Measurements from ENCODE around the gene RAB43.
"Not testable (repeated sequence)": the region's sequence is repeated elsewhere in the genome, so short reads cannot be mapped to it uniquely, and the experiment has no call there.

The RAB43 gene

GRCh38 chr3:129095285-129095684 lies 26.3 kb downstream of the RAB43 start:
- no peak for DNase-seq (ENCODE audit: low spot score)

- not testable (repeated sequence) for DNase-seq (ENCODE audit: low spot score)
Measured at GRCh38 chr3:129088312-129088711, 33.3 kb downstream of the RAB43 start.

- DNase-seq (ENCODE audit: low spot score) = peak; percentile 47
Measured at GRCh38 chr3:129087904-129088303, 33.7 kb downstream of the RAB43 start.

GRCh38 chr3:129087138-129087702 lies 34.4 kb downstream of the RAB43 start:
- DNase-seq (ENCODE audit: low spot score) = no peak

- no peak for DNase-seq (ENCODE audit: low spot score)
Measured at GRCh38 chr3:129085818-129086217, 35.8 kb downstream of the RAB43 start.

- no peak for DNase-seq (ENCODE audit: low spot score)
Measured at GRCh38 chr3:129085165-129085715, 36.4 kb downstream of the RAB43 start.

- DNase-seq (ENCODE audit: low spot score) = no peak
Measured at GRCh38 chr3:129084501-129084900, 37.1 kb downstream of the RAB43 start.

- DNase-seq (ENCODE audit: low spot score) = no peak
Measured at GRCh38 chr3:129082026-129082425, 39.6 kb downstream of the RAB43 start.

- DNase-seq (ENCODE audit: low spot score) = no peak
Measured at GRCh38 chr3:129081503-129081902, 40.1 kb downstream of the RAB43 start.

GRCh38 chr3:129078510-129078909 lies 43.1 kb downstream of the RAB43 start:
- DNase-seq (ENCODE audit: low spot score) = no peak

- DNase-seq (ENCODE audit: low spot score) = no peak
Measured at GRCh38 chr3:129077222-129077621, 44.4 kb downstream of the RAB43 start.

- DNase-seq (ENCODE audit: low spot score) = no peak
Measured at GRCh38 chr3:129070086-129070885, 51.3 kb downstream of the RAB43 start.

GRCh38 chr3:129069313-129070085 lies 52.1 kb downstream of the RAB43 start:
- DNase-seq (ENCODE audit: low spot score) = not testable (repeated sequence)

- DNase-seq (ENCODE audit: low spot score) = no peak
Measured at GRCh38 chr3:129068291-129068886, 53.2 kb downstream of the RAB43 start.

- peak; percentile 67 for DNase-seq (ENCODE audit: low spot score)
Measured at GRCh38 chr3:129067719-129068118, 53.9 kb downstream of the RAB43 start.

GRCh38 chr3:129065720-129066073 lies 55.9 kb downstream of the RAB43 start:
- peak; percentile 84 for DNase-seq (ENCODE audit: low spot score)

GRCh38 chr3:129065016-129065719 lies 56.4 kb downstream of the RAB43 start:
- no peak for DNase-seq (ENCODE audit: low spot score)

GRCh38 chr3:129063841-129064482 lies 57.6 kb downstream of the RAB43 start:
- DNase-seq (ENCODE audit: low spot score) = no peak

- no peak for DNase-seq (ENCODE audit: low spot score)
Measured at GRCh38 chr3:129063091-129063640, 58.4 kb downstream of the RAB43 start.

GRCh38 chr3:129061888-129062834 lies 59.4 kb downstream of the RAB43 start:
- DNase-seq (ENCODE audit: low spot score) = no peak
